H1 (cell line): Measurements from ENCODE around the gene NAA16. TPM values are rescaled to one million over a fixed set of nuclear protein-coding genes. Genes with fewer than 3 reads are reported as not detected.

Experiments used
- CTCF ChIA-PET: fragments of 300-600 bp; sonication (Branson Sonifier 250); formaldehyde crosslinking; loops from one replicate; lab custom pipeline; 2021; ENCODE audit not compliant: partially characterized antibody; lab: Charles Lee
- POLR2A ChIA-PET: fragments of 300-600 bp; sonication (Branson Sonifier 250); formaldehyde crosslinking; loops from one replicate; lab custom pipeline; 2021; ENCODE audit warnings: inconsistent platforms; ENCODE audit not compliant: partially characterized antibody; lab: Charles Lee
- DNase-seq, 2 experiments: peaks; one replicate each; pipeline versions ENCODE4 v3.0.0 to v3.0.0-alpha.2; 2010 to 2022; ENCODE audit warnings: low spot score in 2 of 2, low read depth in 1 of 2, mixed read lengths in 1 of 2
- FAIRE-seq: peaks from 2 replicates; lab custom pipeline; 2011; peaks lifted over from hg19 to GRCh38; lab: Jason Lieb, UNC
- H2AFZ ChIP-seq: 2 replicates; pipeline ENCODE4 v1.8.1; 2012; ENCODE audit warnings: low read length, inconsistent platforms
- H2AK5ac ChIP-seq: 2 replicates; pipeline ENCODE4 v1.6.1; 2013; ENCODE audit warnings: low read depth, low read length
- H2BK120ac ChIP-seq: replicated peaks from 2 replicates; pipeline ENCODE3; 2013; ENCODE audit warnings: low read depth, low read length, inconsistent platforms
- H2BK12ac ChIP-seq: 2 replicates; pipeline ENCODE4 v1.6.1; 2013; ENCODE audit warnings: low read depth, low read length
- H2BK15ac ChIP-seq: 2 replicates; pipeline ENCODE4 v1.6.1; 2013; ENCODE audit warnings: low read length
- H2BK20ac ChIP-seq: 2 replicates; pipeline ENCODE4 v1.6.1; 2013; ENCODE audit warnings: low read length
- H2BK5ac ChIP-seq: 2 replicates; pipeline ENCODE4 v1.6.1; 2013; ENCODE audit warnings: low read depth, low read length
- H3K14ac ChIP-seq: 2 replicates; pipeline ENCODE4 v1.6.1; 2013; ENCODE audit warnings: inconsistent platforms; ENCODE audit not compliant: insufficient read length
- H3K18ac ChIP-seq: 2 replicates; pipeline ENCODE4 v1.6.1; 2013; ENCODE audit warnings: low read length; ENCODE audit errors: extremely low read depth
- H3K23ac ChIP-seq: 2 replicates; pipeline ENCODE4 v1.6.1; 2013; ENCODE audit warnings: inconsistent platforms; ENCODE audit not compliant: insufficient read length
- H3K23me2 ChIP-seq: 2 replicates; pipeline ENCODE4 v1.6.1; 2013; ENCODE audit warnings: low read depth, low read length
- H3K27ac ChIP-seq: 2 replicates; pipeline ENCODE4 v1.6.1; 2011; ENCODE audit warnings: low read depth, low read length, inconsistent platforms
- H3K27me3 ChIP-seq, 4 experiments: replicated peaks in 1 of 4; 1 replicate in 1 of 4; 2 replicates in 3 of 4; pipeline versions ENCODE4 v1.6.1 to v1.8.1; 2011 to 2013; ENCODE audit warnings: low read length in 3 of 4, mild to moderate bottlenecking in 3 of 4, inconsistent platforms in 2 of 4, mixed read lengths in 2 of 4, moderate library complexity in 1 of 4; ENCODE audit not compliant: control insufficient read depth in 3 of 4, insufficient read depth in 3 of 4; ENCODE audit errors: extremely low read depth in 1 of 4
- H3K36me3 ChIP-seq, 4 experiments: 2 replicates each; pipeline versions ENCODE4 v1.6.1 to v1.8.1; 2011 to 2013; ENCODE audit warnings: mild to moderate bottlenecking in 4 of 4, low read length in 3 of 4, moderate library complexity in 2 of 4, control low read depth in 1 of 4, inconsistent platforms in 1 of 4; ENCODE audit not compliant: insufficient read depth in 4 of 4, control insufficient read depth in 2 of 4
- H3K4ac ChIP-seq: replicated peaks from 2 replicates; pipeline ENCODE3; 2013; ENCODE audit warnings: low read length, low read depth, mixed read lengths, inconsistent platforms; ENCODE audit not compliant: insufficient read length
- H3K4me1 ChIP-seq, 4 experiments: replicated peaks in 1 of 4; 1 replicate in 1 of 4; 2 replicates in 3 of 4; pipeline versions ENCODE4 v1.6.1 to v1.8.1; 2011 to 2013; ENCODE audit warnings: low read length in 3 of 4, inconsistent platforms in 2 of 4, mixed read lengths in 1 of 4; ENCODE audit not compliant: insufficient read depth in 4 of 4, control insufficient read depth in 3 of 4
- H3K4me2 ChIP-seq, 2 experiments: 2 replicates each; pipeline versions ENCODE4 v1.6.1 to v1.8.1; 2011 to 2013; ENCODE audit warnings: low read depth in 2 of 2, low read length in 2 of 2, control low read depth in 1 of 2, inconsistent platforms in 1 of 2, mild to moderate bottlenecking in 1 of 2; ENCODE audit not compliant: insufficient read depth in 1 of 2
- H3K4me3 ChIP-seq, 4 experiments: fragments of 200-600, 300-600 bp in 1 of 4; sonication (generic), shearing (Covaris generic), sonication (Bioruptor Twin) in 1 of 4; 2 replicates each; pipeline versions ENCODE4 v1.5.1 to v1.8.1; 2011 to 2016; ENCODE audit warnings: low read length in 4 of 4, low read depth in 3 of 4, control low read depth in 2 of 4, inconsistent platforms in 2 of 4, mild to moderate bottlenecking in 2 of 4, mixed read lengths in 1 of 4, moderate library complexity in 1 of 4; ENCODE audit not compliant: insufficient read depth in 2 of 4; ENCODE audit errors: extremely low read depth in 1 of 4
- H3K56ac ChIP-seq: replicated peaks from 2 replicates; pipeline ENCODE3; 2013; ENCODE audit warnings: low read depth, mild to moderate bottlenecking, mixed read lengths, low read length, inconsistent platforms; ENCODE audit not compliant: insufficient read length
- H3K79me1 ChIP-seq: 2 replicates; pipeline ENCODE4 v1.6.1; 2013; ENCODE audit warnings: low read depth, low read length, control low read depth
- H3K79me2 ChIP-seq, 2 experiments: 2 replicates each; pipeline versions ENCODE4 v1.6.1 to v1.8.1; 2012 to 2013; ENCODE audit warnings: low read length in 2 of 2, mild to moderate bottlenecking in 2 of 2, inconsistent platforms in 1 of 2; ENCODE audit not compliant: insufficient read depth in 2 of 2, control insufficient read depth in 1 of 2
- H3K9ac ChIP-seq, 4 experiments: replicated peaks in 1 of 4; 1 replicate in 1 of 4; 2 replicates in 3 of 4; pipeline versions ENCODE4 v1.6.1 to v1.8.1; 2011 to 2013; ENCODE audit warnings: low read depth in 3 of 4, low read length in 3 of 4, control low read depth in 2 of 4, mild to moderate bottlenecking in 2 of 4, moderate library complexity in 2 of 4, inconsistent platforms in 1 of 4; ENCODE audit errors: extremely low read depth in 1 of 4
- H3K9me3 ChIP-seq, 2 experiments: 2 replicates each; pipeline versions ENCODE4 v1.6.1 to v1.8.1; 2012 to 2013; ENCODE audit warnings: mild to moderate bottlenecking in 2 of 2, moderate library complexity in 2 of 2, control low read depth in 1 of 2, inconsistent platforms in 1 of 2, low read depth in 1 of 2, low read length in 1 of 2, mixed read lengths in 1 of 2; ENCODE audit not compliant: insufficient read depth in 2 of 2
- H4K20me1 ChIP-seq, 2 experiments: replicated peaks in 1 of 2; 2 replicates each; pipeline versions ENCODE3 to v1.8.1; 2011 to 2013; ENCODE audit warnings: inconsistent platforms in 2 of 2, low read length in 2 of 2, mild to moderate bottlenecking in 1 of 2; ENCODE audit not compliant: insufficient read depth in 2 of 2, control insufficient read depth in 1 of 2
- H4K5ac ChIP-seq: 2 replicates; pipeline ENCODE4 v1.6.1; 2013; ENCODE audit warnings: low read length, low read depth, mixed read lengths, inconsistent platforms; ENCODE audit not compliant: insufficient read length
- H4K8ac ChIP-seq: 2 replicates; pipeline ENCODE4 v1.8.0; 2013; ENCODE audit warnings: mild to moderate bottlenecking, moderate library complexity, low read length, inconsistent platforms; ENCODE audit not compliant: insufficient read depth; ENCODE audit errors: extremely low read depth
- H4K91ac ChIP-seq: replicated peaks from 2 replicates; pipeline ENCODE3; 2013; ENCODE audit warnings: low read length, mixed read lengths, inconsistent platforms; ENCODE audit not compliant: insufficient read length
- ATF3 ChIP-seq: IDR thresholded peaks from 2 replicates; pipeline ENCODE4 v1.6.1; 2011; ENCODE audit warnings: low read depth, mild to moderate bottlenecking, low read length; ENCODE audit not compliant: insufficient read depth
- BACH1 ChIP-seq: IDR thresholded peaks from 2 replicates; pipeline ENCODE4 v1.6.1; 2012; ENCODE audit warnings: low read length, improper control_type of control experiment
- BCL11A ChIP-seq, 2 experiments: IDR thresholded peaks; one replicate each; pipeline ENCODE4 v1.6.1; 2011; ENCODE audit warnings: low read depth in 2 of 2, low read length in 2 of 2, mild to moderate bottlenecking in 2 of 2
- EGR1 ChIP-seq: IDR thresholded peaks from 2 replicates; pipeline ENCODE4 v1.6.1; 2011; ENCODE audit warnings: low read depth, low read length, borderline replicate concordance
- EP300 ChIP-seq, 2 experiments: IDR thresholded peaks; 1 replicate in 1 of 2; 2 replicates in 1 of 2; pipeline ENCODE4 v1.6.1; 2011 to 2012; ENCODE audit warnings: low read depth in 2 of 2, low read length in 2 of 2, mild to moderate bottlenecking in 2 of 2, borderline replicate concordance in 1 of 2, inconsistent platforms in 1 of 2, moderate library complexity in 1 of 2
- FOSL1 ChIP-seq: IDR thresholded peaks from 2 replicates; pipeline ENCODE4 v1.6.1; 2011; ENCODE audit warnings: mild to moderate bottlenecking, low read depth, low read length, moderate library complexity; ENCODE audit not compliant: insufficient read depth
- MAFK ChIP-seq: IDR thresholded peaks from 2 replicates; pipeline ENCODE4 v1.6.1; 2012; ENCODE audit warnings: low read depth, mild to moderate bottlenecking, improper control_type of control experiment, low read length
- POU5F1 ChIP-seq: IDR thresholded peaks from 2 replicates; pipeline ENCODE4 v1.6.1; 2011; ENCODE audit warnings: low read depth, mild to moderate bottlenecking, low read length, moderate library complexity
- SIX5 ChIP-seq: IDR thresholded peaks from 2 replicates; pipeline ENCODE4 v1.6.1; 2011; ENCODE audit warnings: mild to moderate bottlenecking, low read depth, low read length
- SRF ChIP-seq: IDR thresholded peaks from 2 replicates; pipeline ENCODE4 v1.6.1; 2011; ENCODE audit warnings: mild to moderate bottlenecking, low read depth, low read length, moderate library complexity
- YY1 ChIP-seq: IDR thresholded peaks from 2 replicates; pipeline ENCODE4 v1.6.1; 2011; ENCODE audit warnings: low read depth, mild to moderate bottlenecking, low read length
- polyA plus RNA-seq, 7 experiments: library from polyadenylated mRNA; depleted of rRNA in 3 of 7; stranded (reverse) in 5 of 7; unstranded in 2 of 7; fragments of >200 nt in 5 of 7; fragments of 200-250 nt in 2 of 7; gene quantifications; 1 replicate in 5 of 7; 2 replicates in 1 of 7; 4 replicates in 1 of 7; pipeline versions ENCODE4 v1.2.1 to v1.2.3, GENCODE V29; 2011 to 2013; ENCODE audit warnings: missing spikeins in 2 of 7, mixed read lengths in 2 of 7
- total RNA-seq: library from RNA; stranded (reverse); fragmentation: NEBNext Ultra II Directional; extraction: Animal tissue kit (Norgen Biotek cat#: 25700); gene quantifications from 2 replicates; pipeline ENCODE4 v1.2.1, GENCODE V29; 2021

The NAA16 gene
- total and polyA plus RNA-seq, 2 of the 8 experiments (the other 6 are each of a cell fraction or from before 2014, with no cell fraction given) = 11.4 to 40.0 TPM

DNA sequence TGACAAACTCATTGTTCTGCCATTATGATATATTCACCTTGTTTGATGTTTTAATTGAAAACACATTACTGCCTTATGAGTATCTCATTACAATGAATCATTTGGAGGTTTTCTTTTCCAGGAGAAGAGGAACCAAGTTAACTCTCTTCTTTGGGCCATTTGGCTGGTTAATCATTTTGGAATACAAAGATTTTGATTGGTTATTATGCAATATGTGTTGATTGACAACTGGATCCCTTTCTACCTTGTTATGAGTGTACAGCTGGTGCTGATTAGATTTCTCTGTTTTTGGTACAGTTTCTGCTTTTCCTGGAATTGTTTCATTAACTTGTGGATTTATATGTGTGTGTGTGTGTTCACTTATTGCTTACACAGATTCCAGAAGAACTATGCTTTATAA is 97.1 kb downstream of the NAA16 start:
- Histone ChIP-seq H4K20me1 (no peaks in the 10 kb centered on the region), H3K4me3 (no peak overlapping the region), H3K9ac (no peak overlapping the region), H3K27me3 (no peaks in the 10 kb centered on the region), H3K18ac (no peak overlapping the region), H2AFZ (no peak overlapping the region), H3K79me1 (no peaks in the 10 kb centered on the region), H4K8ac (no peak overlapping the region), H2BK5ac (no peak overlapping the region), H2BK20ac (no peak overlapping the region), H3K27ac (no peak overlapping the region), H3K14ac (no peak overlapping the region), H2BK120ac (no peak overlapping the region), H2AK5ac (no peak overlapping the region), H3K56ac (no peak overlapping the region), H3K79me2 (no peaks in the 10 kb centered on the region), H3K23me2 (no peaks in the 10 kb centered on the region), H3K36me3 (no peaks in the 10 kb centered on the region), H2BK15ac (no peak overlapping the region), H2BK12ac (no peak overlapping the region), H4K91ac (no peak overlapping the region), H3K4me1 (no peaks in the 10 kb centered on the region), H3K9me3 (no peaks in the 10 kb centered on the region), H3K4ac (no peak overlapping the region), H3K23ac (no peak overlapping the region), H3K4me2 (no peak overlapping the region), H4K5ac (no peak overlapping the region)
- no peak for DNase-seq
- ChIA-PET CTCF (no interaction called here), POLR2A (no interaction called here)
- TF ChIP-seq EGR1 (no peak), ATF3 (no peak), SRF (no peak), BACH1 (no peak), EP300 (IDR thresholded peaks at IDR 0.05; ENCODE audit: borderline replicate concordance in 1 of 2, low read depth in 2 of 2, low read length in 2 of 2) (no peak), MAFK (no peak), POU5F1 (no peak), YY1 (no peak), BCL11A (IDR thresholded peaks at IDR 0.05; ENCODE audit: low read depth in 2 of 2, low read length in 2 of 2) (no peak), SIX5 (no peak), FOSL1 (no peak)
- FAIRE-seq = no peak
